Smooth muscle cell of the pulmonary artery (primary cell): ENCODE data around the gene SIGMAR1. TPM values are rescaled to one million over a fixed set of nuclear protein-coding genes. Genes with fewer than 3 reads are reported as not detected.

Source experiments
- total RNA-seq: library from RNA; depleted of rRNA; stranded (reverse); fragments of >200 nt; gene quantifications from 2 replicates; pipeline ENCODE4 v1.2.3, GENCODE V29; 2014

The SIGMAR1 gene
- 72.6 and 108 TPM in 2 replicates for total RNA-seq

GRCh38 chr9:34637356-34638137 is at the start of gene SIGMAR1:
Gene SIGMAR1, minus strand, starts transcription at chr9:34637787. Its CDS starts 90 bp downstream, at chr9:34637697.

DNA sequence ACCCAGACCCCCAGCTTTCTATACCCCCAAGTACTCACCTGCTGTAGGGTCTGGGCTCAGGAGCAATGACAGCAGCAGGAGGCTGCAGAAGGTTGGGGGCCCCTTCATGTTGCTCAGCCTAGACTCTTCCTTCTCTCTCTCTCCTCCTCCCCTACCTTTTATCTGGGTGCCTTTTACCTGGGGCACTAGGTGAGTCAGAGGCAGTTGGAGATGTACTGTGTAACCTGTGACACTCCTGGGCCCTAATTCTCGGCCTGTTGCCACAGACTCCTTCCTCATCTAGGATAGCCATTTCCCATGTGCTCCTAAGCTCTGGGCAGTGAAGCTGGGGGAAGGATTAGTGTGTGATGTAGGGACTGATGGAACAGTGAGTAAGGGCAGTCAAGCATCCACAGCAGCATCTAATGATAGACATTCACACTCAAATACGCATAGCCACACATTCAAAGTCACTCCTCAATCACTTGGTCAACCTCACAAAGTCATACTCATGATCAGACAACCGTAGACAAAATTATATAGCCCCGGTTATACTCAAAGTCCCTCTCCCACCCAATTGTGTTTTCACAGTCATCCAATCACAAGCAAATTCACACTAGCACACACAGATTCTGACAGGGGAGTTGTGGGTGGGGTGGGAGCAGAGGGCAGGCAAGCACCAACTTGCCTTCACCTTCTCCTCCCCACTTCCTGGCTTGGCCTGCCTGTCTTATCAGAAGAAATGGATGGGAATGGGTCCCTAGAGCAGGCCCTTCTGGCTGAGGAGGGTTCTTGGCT is 25.1 kb upstream of the SIGMAR1 start, which contains the start of gene CCL27:
CCL27 (minus strand) TSS at position 132 of the 777 bp plus-strand sequence; CDS start at position 108, 24 bp downstream.

DNA sequence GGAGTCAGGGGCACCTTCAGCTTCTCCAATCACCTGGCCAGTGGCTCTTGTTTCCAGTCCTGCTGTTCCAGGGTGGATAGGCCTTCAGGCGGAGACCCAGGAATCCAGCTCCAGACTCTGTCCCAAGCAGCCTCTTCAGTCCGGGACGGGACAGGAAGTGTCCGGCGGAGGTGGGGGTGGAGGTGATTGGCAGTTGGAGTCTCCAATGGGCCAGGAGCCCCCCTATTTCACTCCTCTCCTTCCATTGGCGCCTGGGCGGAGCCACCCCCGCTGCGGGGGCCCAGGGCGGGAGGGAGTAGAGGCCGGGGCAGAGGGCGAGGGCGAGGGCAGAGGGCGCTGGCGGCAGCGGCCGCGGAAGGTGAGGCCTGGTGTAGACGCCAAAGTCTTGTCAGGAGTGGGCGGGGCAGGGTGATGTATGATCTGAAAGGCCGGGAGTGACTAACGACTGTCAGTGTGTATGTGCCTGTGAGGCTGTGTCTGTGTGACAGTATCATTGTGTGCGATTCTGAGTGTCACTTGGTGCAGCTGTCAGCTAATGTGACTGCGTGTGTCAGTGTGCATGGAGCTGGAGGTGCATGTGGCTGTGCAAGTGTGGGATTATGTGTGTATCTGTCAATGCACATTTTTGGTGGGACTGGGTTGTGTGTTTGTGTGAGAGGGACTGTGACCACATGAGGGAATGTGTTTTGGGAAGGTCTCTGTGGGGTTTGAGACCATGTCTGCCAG is 14.5 kb upstream of the SIGMAR1 start, which contains the start of gene IL11RA:
IL11RA (plus strand) TSS at position 310 of the 726 bp plus-strand sequence. CDS start 3,033 bp downstream, outside the sequence.

GRCh38 chr9:34646211-34647083 is 8.9 kb upstream of the SIGMAR1 start, which contains the start of gene GALT:
Gene GALT, plus strand, starts transcription at chr9:34646675. Its CDS starts 30 bp downstream, at chr9:34646705.

DNA sequence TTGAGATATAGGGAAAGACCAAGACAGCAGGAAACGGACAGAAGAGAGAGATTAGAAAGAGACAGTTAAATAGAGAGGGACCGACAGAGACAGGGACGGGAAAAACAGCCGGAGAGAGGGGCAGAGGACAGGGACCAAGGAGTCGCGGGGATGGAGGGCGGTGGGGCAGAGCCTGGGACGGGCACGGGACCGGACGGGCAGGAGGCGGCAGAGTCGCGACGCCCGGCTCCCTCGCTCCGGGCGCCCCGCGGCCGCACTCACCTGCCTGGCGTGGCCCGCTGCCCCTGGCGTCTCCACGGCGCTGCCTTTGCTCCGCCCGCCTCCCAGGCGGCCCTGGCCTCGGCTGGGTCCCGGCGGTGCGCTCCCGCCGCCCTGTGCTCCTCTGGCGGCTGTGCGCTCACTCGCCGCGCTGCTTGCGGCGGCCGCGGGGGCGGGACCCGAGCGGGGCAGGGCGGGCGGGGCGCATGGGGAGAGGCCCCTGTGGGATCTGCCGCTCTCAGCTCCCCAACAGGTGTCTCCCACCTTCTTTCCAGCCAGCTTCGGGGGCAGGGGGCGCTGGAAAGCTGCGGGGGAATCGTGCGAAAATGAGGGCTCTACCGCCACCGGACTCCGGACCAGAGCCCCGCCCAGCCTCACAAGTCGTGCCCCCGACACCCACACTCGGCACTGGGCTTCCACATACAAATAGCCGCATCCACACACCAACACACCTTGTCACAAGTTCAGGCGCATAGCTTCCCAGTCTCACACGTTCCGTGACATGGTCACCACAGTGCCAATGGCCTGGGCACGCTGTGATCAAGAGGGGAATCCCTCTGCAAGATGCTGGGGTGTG is 8.7 kb downstream of the SIGMAR1 start, which contains the start of gene ARID3C:
ARID3C (minus strand) TSS at position 411 of the 835 bp plus-strand sequence. CDS start 1,052 bp downstream, outside the sequence.

DNA sequence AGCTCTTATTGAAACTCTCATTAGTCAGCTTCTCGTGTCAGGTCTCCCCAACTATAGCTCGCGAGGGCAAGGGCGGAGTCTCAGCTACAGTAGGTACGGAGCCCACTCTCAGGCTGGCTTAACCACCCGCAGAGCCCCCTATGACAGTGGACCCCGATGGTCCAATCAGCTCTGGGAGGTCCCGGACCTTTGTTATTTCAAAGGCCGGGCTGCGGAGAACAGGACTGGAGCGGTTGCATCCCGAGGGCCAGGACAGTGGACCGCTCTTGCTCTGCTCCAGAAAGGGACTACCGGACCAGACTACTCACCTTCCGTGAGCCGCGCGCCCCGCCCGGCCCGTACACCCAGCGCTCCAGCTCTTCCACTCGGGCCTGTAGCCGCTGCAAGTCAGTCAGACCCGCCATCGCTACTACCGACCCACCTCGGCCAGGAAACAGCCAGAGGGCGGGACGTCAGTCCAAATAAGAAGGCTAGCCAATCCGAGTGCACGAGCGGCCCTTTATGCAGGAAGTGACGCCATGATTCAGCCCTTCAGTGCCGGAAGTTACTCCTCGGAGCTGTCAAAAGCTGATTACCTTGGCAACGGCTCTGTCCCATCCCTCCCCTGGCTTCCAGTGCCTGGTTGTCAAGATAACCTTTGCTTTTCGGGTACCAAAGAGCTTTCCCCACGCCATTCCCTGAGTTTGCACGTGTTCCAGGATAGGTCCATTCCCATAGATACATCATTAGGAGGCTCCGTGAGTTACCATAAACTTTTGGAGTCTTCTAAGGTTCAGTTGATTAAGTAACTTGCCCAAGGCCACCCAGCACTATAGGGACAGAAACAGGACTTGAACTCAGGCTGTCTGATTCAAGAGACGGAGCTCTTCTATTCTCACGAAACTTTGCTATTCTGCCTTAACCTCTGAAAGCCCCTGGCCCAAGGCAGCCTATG is 17.3 kb downstream of the SIGMAR1 start, which contains the start of gene DCTN3:
DCTN3 (minus strand) TSS at position 435 of the 934 bp plus-strand sequence; CDS start at position 404, 31 bp downstream.

GRCh38 chr9:34611811-34612787 is 25.5 kb downstream of the SIGMAR1 start, which contains the start of gene RPP25L:
Gene RPP25L, minus strand, starts transcription at chr9:34612097. Its CDS starts 801 bp downstream, at chr9:34611296.

DNA sequence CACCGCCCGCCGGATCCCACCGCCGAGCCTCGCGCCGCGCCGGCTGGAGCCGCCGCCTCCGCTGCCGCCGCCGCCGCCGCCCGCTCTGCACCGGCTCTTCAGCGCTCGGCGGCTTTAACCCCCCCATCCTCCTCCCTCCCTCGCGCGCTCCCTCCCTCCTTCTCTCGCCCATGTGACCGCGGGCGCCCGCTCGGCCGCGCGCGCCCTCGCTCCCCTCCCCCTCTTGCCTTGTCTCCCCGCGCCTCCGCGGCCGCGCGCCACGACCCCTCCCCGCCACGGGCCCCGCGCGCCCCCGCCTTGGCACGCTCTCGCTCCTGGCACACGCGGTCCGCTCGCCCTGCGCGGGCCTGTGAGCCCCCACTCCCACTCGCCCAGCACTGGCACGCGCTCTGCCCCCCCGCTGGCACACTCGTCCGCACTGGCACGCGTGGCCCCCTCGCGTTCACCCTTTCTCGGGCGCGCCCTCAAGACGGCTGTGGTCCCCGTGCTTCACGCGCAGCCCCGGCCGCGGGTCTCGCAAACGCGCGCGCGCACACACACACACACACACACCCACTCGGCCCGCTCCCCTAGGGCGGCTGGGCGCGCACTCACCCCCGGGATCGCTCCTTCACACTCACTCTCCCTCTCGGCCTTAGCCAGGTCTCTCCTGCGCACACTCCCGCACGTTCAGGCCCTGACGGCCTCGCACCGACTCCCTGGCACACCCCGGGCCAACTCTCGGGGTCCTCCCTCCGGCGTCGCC is 47.8 kb downstream of the SIGMAR1 start, which contains the start of gene CNTFR:
CNTFR (minus strand) TSS at position 89 of the 745 bp plus-strand sequence. CDS start 20,743 bp downstream, outside the sequence.

Other genes with a start within 250 kb of the SIGMAR1 start
- 12.5 and 21.2 TPM in 2 replicates for gene FAM219A, start 179.2 kb downstream of the SIGMAR1 start, total RNA-seq
- 0.03 TPM in 1 of 2 replicates, not detected in the other for gene DNAI1, start 179.0 kb downstream of the SIGMAR1 start, total RNA-seq
- 0.13 TPM in 1 of 2 replicates, not detected in the other for gene ENHO, start 114.8 kb downstream of the SIGMAR1 start, total RNA-seq
- 0.07 TPM in 1 of 2 replicates, not detected in the other for gene CNTFR, start 48.1 kb downstream of the SIGMAR1 start, total RNA-seq
- 14.6 and 15.1 TPM in 2 replicates for gene RPP25L, start 25.7 kb downstream of the SIGMAR1 start, total RNA-seq
- gene DCTN3, start 17.3 kb downstream of the SIGMAR1 start, total RNA-seq = 67.4 and 102 TPM in 2 replicates
- 0.13 and 0.36 TPM in 2 replicates for gene ARID3C, start 8.7 kb downstream of the SIGMAR1 start, total RNA-seq
- 34.2 and 41.8 TPM in 2 replicates for gene GALT, start 8.9 kb upstream of the SIGMAR1 start, total RNA-seq
- gene IL11RA, start 14.4 kb upstream of the SIGMAR1 start, total RNA-seq = 14.2 and 26.6 TPM in 2 replicates
- gene CCL27, start 24.9 kb upstream of the SIGMAR1 start, total RNA-seq = 0.17 TPM in 1 of 2 replicates, not detected in the other
- not detected in 2 replicates for gene CCL19, start 53.5 kb upstream of the SIGMAR1 start, total RNA-seq
- gene CCL21, start 72.3 kb upstream of the SIGMAR1 start, total RNA-seq = not detected in 2 replicates